Testis (tissue), 3 donors: ENCODE results near the gene CEP131. TPM values are rescaled to one million over a fixed set of nuclear protein-coding genes. Genes with fewer than 3 reads are reported as not detected.

ENCODE experiments used
- DNase-seq: peaks from one replicate; pipeline ENCODE4 v3.0.0-alpha.2; 2019
- H3K27ac ChIP-seq, 2 donors: fragments of 200-600 bp; sonication (generic); one replicate each; pipeline ENCODE4 v1.5.1; 2019
- H3K27me3 ChIP-seq: fragments of 200-600 bp; sonication (generic); one replicate; pipeline ENCODE4 v1.5.1; 2019
- H3K36me3 ChIP-seq: fragments of 200-600 bp; sonication (generic); one replicate; pipeline ENCODE4 v1.5.1; 2017; ENCODE audit warnings: low read depth; ENCODE audit errors: missing control alignments
- H3K4me1 ChIP-seq: fragments of 200-600 bp; sonication (generic); one replicate; pipeline ENCODE4 v1.5.1; 2019
- H3K4me3 ChIP-seq, 2 donors: fragments of 200-600 bp; sonication (generic); one replicate each; pipeline ENCODE4 v1.5.1; 2017 to 2019
- H3K9me3 ChIP-seq: fragments of 200-600 bp; sonication (generic); one replicate; pipeline ENCODE4 v1.5.1; 2017
- POLR2A ChIP-seq: fragments of 450-650 bp; IDR thresholded peaks from one replicate; pipeline ENCODE4 v1.6.1; 2017; ENCODE audit warnings: antibody characterized with exemption, mild to moderate bottlenecking, moderate library complexity
- WGBS, 2 donors: methylation state at CpG; one replicate each; pipeline ENCODE4 v1.1.5; 2018; 5-methylcytosine and 5-hydroxymethylcytosine counted together
- intact Hi-C: fragments of 100-400 bp; cut with DNase I; formaldehyde crosslinking; loops from one replicate; pipeline ENCODE4 v1.15.1; 2023; ENCODE audit warnings: low total_unique reads
- polyA plus RNA-seq: library from polyadenylated mRNA; stranded (reverse); fragments of 350-450 nt; fragmentation: Illumina TruSeq; extraction: RNeasy Lipid Tissue Mini Kit (QIAGEN cat#74804); gene quantifications from one replicate; pipeline ENCODE4 v1.2.3, GENCODE V29; 2014; ENCODE audit warnings: low read depth, low replicate concordance; ENCODE audit not compliant: insufficient read depth
- total RNA-seq, 2 donors: library from RNA; depleted of rRNA; stranded (reverse); fragments of >200 nt; gene quantifications; one replicate each; pipeline ENCODE4 v1.2.3, GENCODE V29; 2016
- TF ChIP-seq, protein P1 (sequence below), 3 experiments: fragments of 450-650 bp in 2 of 3; fragments of 200-600 bp in 1 of 3; sonication (generic) in 1 of 3; IDR thresholded peaks; one replicate each; pipeline ENCODE4 v1.5.1; 2016 to 2019; ENCODE audit warnings: antibody characterized with exemption in 3 of 3, mild to moderate bottlenecking in 2 of 3, moderate library complexity in 1 of 3

CEP131 gene
- total and polyA plus RNA-seq, 3 donors from 2014 or later: 28.9 to 48.7 (median 42.9) TPM

DNA sequence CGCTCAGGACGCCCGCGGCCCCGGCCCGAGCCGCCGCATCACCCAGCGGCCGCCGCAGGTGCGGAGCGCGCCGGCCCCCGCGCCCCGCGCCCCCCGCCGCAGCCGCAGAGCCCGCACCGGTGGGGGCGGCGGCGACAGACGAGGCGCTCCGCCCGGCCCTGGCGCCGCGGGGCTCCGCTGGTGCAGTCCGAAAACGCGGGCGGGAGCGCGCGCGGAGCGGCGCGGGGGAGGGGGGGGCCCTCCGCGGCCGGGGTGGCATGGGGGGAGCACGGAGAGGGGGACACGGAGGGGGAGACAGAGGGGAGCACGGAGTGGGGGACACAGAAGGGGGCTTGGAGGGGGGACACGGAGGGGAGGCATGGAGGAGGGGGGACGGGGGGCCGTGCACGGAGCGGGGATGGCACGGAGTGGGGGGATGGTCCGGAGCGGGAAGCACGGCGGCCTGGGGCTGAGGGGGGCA is 56.7 kb downstream of the CEP131 start, which contains the start of gene AATK:
Gene AATK (minus strand): TSS at position 189 of the 460 bp plus-strand sequence. CDS start 229 bp downstream, outside the sequence.
- Histone ChIP-seq H3K4me1 (peaks cover 7% of the 10 kb centered on the region), H3K27ac (peak within 1 kb of the TSS; percentile 15 to 39), H3K36me3 (no peaks in the 10 kb centered on the region), H3K9me3 (no peaks in the 10 kb centered on the region), H3K4me3 (peak within 1 kb of the TSS; percentile 36 to 61), H3K27me3 (no peaks in the 10 kb centered on the region)
- TF ChIP-seq, protein P1, sequence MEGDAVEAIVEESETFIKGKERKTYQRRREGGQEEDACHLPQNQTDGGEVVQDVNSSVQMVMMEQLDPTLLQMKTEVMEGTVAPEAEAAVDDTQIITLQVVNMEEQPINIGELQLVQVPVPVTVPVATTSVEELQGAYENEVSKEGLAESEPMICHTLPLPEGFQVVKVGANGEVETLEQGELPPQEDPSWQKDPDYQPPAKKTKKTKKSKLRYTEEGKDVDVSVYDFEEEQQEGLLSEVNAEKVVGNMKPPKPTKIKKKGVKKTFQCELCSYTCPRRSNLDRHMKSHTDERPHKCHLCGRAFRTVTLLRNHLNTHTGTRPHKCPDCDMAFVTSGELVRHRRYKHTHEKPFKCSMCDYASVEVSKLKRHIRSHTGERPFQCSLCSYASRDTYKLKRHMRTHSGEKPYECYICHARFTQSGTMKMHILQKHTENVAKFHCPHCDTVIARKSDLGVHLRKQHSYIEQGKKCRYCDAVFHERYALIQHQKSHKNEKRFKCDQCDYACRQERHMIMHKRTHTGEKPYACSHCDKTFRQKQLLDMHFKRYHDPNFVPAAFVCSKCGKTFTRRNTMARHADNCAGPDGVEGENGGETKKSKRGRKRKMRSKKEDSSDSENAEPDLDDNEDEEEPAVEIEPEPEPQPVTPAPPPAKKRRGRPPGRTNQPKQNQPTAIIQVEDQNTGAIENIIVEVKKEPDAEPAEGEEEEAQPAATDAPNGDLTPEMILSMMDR (IDR thresholded peaks at IDR 0.05): no peak
- TF ChIP-seq POLR2A: no peak
- intact Hi-C loops: no loop called here
- no peak for DNase-seq
- 0 to 1% methylated on average over 16 to 21 of the region's 62 CpGs for WGBS, 2 donors

DNA sequence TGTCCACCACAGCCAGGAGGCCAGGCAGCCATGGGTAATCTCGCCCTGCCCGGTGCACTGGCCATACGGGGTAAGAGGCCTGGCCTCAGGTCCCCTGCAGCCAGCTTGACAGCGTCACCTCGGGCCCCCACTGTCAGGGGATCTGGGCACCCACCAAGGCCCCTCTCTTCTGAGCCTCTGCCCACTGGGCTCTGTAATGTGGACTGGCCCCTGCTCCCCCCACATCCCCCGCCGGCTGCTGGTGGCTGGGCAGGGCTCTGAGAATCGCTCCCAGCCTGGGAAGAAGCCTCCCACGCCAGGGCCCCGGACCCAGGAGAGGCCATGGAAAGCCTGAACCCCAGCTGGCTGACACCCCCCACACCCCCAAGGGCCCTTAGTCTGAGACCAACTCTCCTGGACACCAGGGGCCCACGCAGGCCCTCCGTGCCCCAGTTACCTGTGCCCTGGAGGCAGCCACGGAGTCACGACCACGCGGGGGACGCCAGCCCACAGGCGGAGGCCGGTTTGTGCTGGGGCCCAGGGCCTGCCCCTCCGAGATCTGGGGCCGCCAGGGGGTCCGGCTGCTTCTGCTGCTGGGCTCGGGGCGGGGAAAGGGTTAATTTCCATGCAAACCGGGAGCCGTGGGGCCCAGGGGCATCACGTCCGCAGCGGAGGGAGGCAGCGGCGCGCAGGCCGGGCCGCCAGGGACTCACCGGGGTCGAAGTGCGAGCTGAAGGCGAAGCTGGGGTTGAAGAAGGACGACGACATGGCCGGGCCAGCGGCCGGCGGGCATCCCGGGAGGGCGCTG is 57.3 kb downstream of the CEP131 start, which contains the start of gene PVALEF:
Gene PVALEF (plus strand): TSS at position 262 of the 787 bp plus-strand sequence. CDS start 15,720 bp downstream, outside the sequence.
- WGBS, 2 donors: 0 to 20% methylated on average over 8 to 24 of the region's 46 CpGs

DNA sequence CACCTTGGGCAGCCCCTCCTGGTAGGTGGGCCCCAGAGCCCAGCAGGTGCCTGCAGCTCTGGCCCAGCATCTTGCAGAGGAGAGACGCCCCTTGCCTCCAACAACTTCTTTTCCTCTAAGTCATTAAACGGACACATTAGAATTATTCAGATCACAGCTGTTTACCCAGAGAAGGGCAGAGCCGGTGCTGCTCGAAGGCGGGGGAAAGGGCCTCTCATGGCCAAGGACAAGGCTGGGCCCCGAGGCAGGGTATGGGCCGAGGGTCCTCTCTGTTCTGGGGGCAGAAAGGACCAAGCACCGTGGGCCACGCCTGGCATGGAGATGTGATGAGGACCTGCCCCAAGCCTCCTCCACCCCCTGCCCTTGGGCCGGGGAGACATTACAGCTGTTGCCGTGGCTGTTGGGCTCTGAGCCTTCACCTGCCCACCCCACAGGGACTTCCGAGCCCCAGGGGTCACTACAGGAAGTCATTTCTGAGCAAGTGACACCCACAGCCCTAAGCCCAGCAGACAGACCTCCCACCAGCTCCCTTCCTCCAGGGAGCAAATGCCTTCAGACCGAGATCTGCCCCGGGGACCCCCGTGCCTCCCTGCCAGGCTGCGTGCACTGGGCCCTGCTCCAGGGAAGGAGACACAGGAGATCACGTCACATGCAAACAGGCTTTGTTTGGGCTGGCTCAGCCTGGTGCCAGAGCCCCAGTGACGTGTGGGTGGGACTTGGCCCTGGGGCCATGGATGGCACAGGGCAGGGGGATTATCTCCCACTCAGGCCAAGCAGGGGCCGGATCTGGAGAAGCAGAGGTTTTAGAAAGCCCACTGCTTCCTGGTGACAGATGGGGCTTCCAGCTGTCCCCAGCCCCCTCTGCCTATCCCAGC is 58.2 kb downstream of the CEP131 start:
- H3K36me3 ChIP-seq: no peaks in the 10 kb centered on the region
- no peak for DNase-seq
- 56 to 69% methylated on average over 12 to 15 of the region's 19 CpGs for WGBS, 2 donors

More for the DNA sequence above, 57.3 kb downstream of the CEP131 start, which contains the start of gene PVALEF:
- intact Hi-C loops: no loop called here
- peak within 1 kb of the TSS; percentile 15 to 39 for H3K27ac ChIP-seq
- peaks cover 12% of the 10 kb centered on the region for H3K4me1 ChIP-seq
- no peaks in the 10 kb centered on the region for H3K36me3 ChIP-seq
- peak within 1 kb of the TSS; percentile 36 to 61 for H3K4me3 ChIP-seq
- no peaks in the 10 kb centered on the region for H3K27me3 ChIP-seq
- no peak for TF ChIP-seq POLR2A
- TF ChIP-seq, protein P1 (IDR thresholded peaks at IDR 0.05): no peak
- no peaks in the 10 kb centered on the region for H3K9me3 ChIP-seq
- DNase-seq: no peak

DNA sequence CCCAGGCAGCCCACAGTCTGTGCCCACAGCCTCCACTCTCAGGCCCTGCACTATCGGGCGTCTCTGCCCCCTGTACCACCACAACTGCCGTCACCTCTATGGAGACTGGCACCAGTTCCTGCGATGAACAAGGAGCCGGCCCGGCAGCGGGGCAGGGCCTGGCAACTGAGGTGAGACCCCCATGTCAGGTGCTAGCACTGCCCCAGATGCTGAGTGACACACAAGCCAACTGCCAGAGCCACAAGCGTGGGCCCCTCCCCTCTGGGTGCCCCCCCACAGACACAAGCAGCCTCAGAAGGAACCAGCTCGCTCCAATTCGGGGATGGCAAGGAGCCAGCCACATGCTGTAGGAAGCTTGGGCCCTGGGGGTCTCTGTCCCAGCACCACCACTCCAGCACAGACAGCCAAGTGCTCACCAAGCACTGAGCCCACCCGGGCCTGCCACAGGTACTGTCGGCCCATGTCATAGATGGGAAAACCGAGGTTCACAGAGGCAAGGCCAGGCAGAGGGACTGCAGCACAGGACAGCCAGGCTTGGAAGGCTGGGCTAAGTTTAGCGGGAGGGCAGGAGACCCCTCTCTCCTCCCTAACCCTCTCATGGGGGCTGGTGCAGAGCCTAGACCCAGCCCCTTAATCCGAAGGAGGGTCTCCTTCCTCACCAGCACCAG is 58.9 kb downstream of the CEP131 start:
- H3K4me1 ChIP-seq: peaks cover 18% of the 10 kb centered on the region
- H3K27ac ChIP-seq: no peak overlapping the region
- DNase-seq: no peak
- WGBS, 2 donors: 92 to 93% methylated on average over 10 of the region's 15 CpGs
- no peaks in the 10 kb centered on the region for H3K27me3 ChIP-seq
- H3K36me3 ChIP-seq: no peaks in the 10 kb centered on the region
- TF ChIP-seq, protein P1 (IDR thresholded peaks at IDR 0.05): no peak
- TF ChIP-seq POLR2A: no peak
- H3K4me3 ChIP-seq: no peak overlapping the region
- H3K9me3 ChIP-seq: no peaks in the 10 kb centered on the region
- intact Hi-C loops: no loop called here

More for the DNA sequence above, 58.2 kb downstream of the CEP131 start:
- Histone ChIP-seq H3K27ac (no peak overlapping the region), H3K4me3 (no peak overlapping the region), H3K9me3 (no peaks in the 10 kb centered on the region), H3K4me1 (peaks cover 18% of the 10 kb centered on the region), H3K27me3 (no peaks in the 10 kb centered on the region)
- TF ChIP-seq POLR2A: no peak
- intact Hi-C loops: no loop called here
